Natural killer cell (primary cell): ENCODE data around the gene PRMT3. TPM values are rescaled to one million over a fixed set of nuclear protein-coding genes. Genes with fewer than 3 reads are reported as not detected.

Experiments used
- ATAC-seq, 3 donors: fragments of 150-1000 bp in 2 of 3; fragments of 200-7000 bp in 1 of 3; cut with Tn5 transposase; 1 replicate in 1 of 3; 2 replicates in 2 of 3; pipeline ENCODE4 v1.10.0; 2021; ENCODE audit warnings: mild to moderate bottlenecking in 2 of 3, moderate library complexity in 2 of 3
- DNase-seq, 2 donors: peaks; one replicate each; pipeline versions ENCODE4 v3.0.0 to v3.0.0-alpha.2; 2013 to 2021; ENCODE audit warnings: mixed read lengths in 1 of 2
- H3K27ac ChIP-seq: one replicate; pipeline ENCODE4 v1.5.1; 2013; ENCODE audit warnings: mild to moderate bottlenecking, low read length
- H3K27me3 ChIP-seq: one replicate; pipeline ENCODE4 v1.6.1; 2013; ENCODE audit warnings: low read length; ENCODE audit not compliant: control insufficient read depth, insufficient read depth
- H3K36me3 ChIP-seq: one replicate; pipeline ENCODE4 v1.6.1; 2013; ENCODE audit warnings: low read length; ENCODE audit not compliant: control insufficient read depth, insufficient read depth
- H3K4me1 ChIP-seq: one replicate; pipeline ENCODE4 v1.6.1; 2013; ENCODE audit warnings: low read length; ENCODE audit not compliant: control insufficient read depth, insufficient read depth
- H3K4me3 ChIP-seq: one replicate; pipeline ENCODE4 v1.5.1; 2013; ENCODE audit warnings: low read length
- H3K9me3 ChIP-seq: one replicate; pipeline ENCODE4 v1.6.1; 2013; ENCODE audit warnings: low read length; ENCODE audit not compliant: control insufficient read depth, insufficient read depth
- H3K27ac Mint-ChIP-seq, 2 donors: one replicate each; pipeline ENCODE4 v1.8.0; 2022; ENCODE audit warnings: mild to moderate bottlenecking in 2 of 2, mixed read lengths in 2 of 2, moderate library complexity in 1 of 2
- H3K27me3 Mint-ChIP-seq, 2 donors: one replicate each; pipeline ENCODE4 v1.8.0; 2022; ENCODE audit warnings: low read depth in 2 of 2, mixed read lengths in 2 of 2
- H3K36me3 Mint-ChIP-seq: one replicate; pipeline ENCODE4 v1.8.0; 2022; ENCODE audit warnings: mixed read lengths
- H3K4me1 Mint-ChIP-seq, 2 donors: one replicate each; pipeline ENCODE4 v1.8.0; 2022; ENCODE audit warnings: mixed read lengths in 2 of 2
- H3K4me3 Mint-ChIP-seq: one replicate; pipeline ENCODE4 v1.8.0; 2022; ENCODE audit warnings: mild to moderate bottlenecking, moderate library complexity, mixed read lengths
- H3K9me3 Mint-ChIP-seq, 2 donors: one replicate each; pipeline ENCODE4 v1.8.0; 2022; ENCODE audit warnings: mixed read lengths in 2 of 2
- WGBS: methylation state at CpG from one replicate; pipeline ENCODE4 v1.1.7; 2013; ENCODE audit warnings: missing lambda C conversion rate; ENCODE audit not compliant: insufficient coverage; 5-methylcytosine and 5-hydroxymethylcytosine counted together
- intact Hi-C: fragments of 100-400 bp; cut with micrococcal nuclease; formaldehyde crosslinking; loops from one replicate; pipeline ENCODE4 v1.14.2; 2022
- total RNA-seq, 4 donors: library from RNA; stranded (reverse); fragments of 120-200 nt in 1 of 4; gene quantifications; one replicate each; pipeline versions ENCODE4 v1.2.3 to v1.2.4, GENCODE V29; 2013 to 2022
- TF ChIP-seq, protein P1 (sequence below): fragments of 200-600 bp; IDR thresholded peaks from one replicate; pipeline ENCODE4 v1.8.0; 2022; ENCODE audit warnings: antibody characterized with exemption

The PRMT3 gene
- total RNA-seq, 3 donors from 2014 or later (not counting 1 experiment from before 2014, with no cell fraction given): 10.4 to 12.4 (median 12.1) TPM

DNA sequence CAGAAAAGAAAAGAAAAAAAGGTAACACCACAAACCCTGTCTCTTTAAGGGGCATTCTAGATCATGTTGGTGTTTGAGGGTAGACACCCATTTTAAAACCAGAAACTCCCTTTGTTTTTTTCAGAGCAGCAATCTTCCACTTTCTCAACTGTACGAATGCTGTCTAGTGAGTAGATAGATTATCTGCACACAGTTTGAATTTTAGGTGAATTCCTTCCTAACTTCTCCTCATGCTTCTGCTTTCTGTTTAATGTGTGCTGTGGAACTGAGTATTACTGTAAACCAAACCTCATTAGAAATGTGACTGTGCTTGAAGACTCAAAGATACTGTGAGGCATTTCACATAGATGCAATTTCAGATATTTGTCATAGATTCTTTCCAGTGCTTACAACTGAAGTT lies 102.4 kb downstream of the PRMT3 start:
- Histone ChIP-seq H3K4me3 (no peak overlapping the region), H3K36me3 (no peaks in the 10 kb centered on the region), H3K27ac (no peak overlapping the region), H3K27me3 (no peaks in the 10 kb centered on the region), H3K9me3 (no peaks in the 10 kb centered on the region), H3K4me1 (no peaks in the 10 kb centered on the region)
- H3K4me3 Mint-ChIP-seq: no peak overlapping the region
- intact Hi-C loops: no loop called here
- no peaks in the 10 kb centered on the region for H3K9me3 Mint-ChIP-seq
- no CpG with 5 or more reads among the region's 1 CpG for WGBS
- no peak overlapping the region for H3K27ac Mint-ChIP-seq
- H3K36me3 Mint-ChIP-seq: no peaks in the 10 kb centered on the region
- H3K27me3 Mint-ChIP-seq: no peaks in the 10 kb centered on the region
- TF ChIP-seq, protein P1, sequence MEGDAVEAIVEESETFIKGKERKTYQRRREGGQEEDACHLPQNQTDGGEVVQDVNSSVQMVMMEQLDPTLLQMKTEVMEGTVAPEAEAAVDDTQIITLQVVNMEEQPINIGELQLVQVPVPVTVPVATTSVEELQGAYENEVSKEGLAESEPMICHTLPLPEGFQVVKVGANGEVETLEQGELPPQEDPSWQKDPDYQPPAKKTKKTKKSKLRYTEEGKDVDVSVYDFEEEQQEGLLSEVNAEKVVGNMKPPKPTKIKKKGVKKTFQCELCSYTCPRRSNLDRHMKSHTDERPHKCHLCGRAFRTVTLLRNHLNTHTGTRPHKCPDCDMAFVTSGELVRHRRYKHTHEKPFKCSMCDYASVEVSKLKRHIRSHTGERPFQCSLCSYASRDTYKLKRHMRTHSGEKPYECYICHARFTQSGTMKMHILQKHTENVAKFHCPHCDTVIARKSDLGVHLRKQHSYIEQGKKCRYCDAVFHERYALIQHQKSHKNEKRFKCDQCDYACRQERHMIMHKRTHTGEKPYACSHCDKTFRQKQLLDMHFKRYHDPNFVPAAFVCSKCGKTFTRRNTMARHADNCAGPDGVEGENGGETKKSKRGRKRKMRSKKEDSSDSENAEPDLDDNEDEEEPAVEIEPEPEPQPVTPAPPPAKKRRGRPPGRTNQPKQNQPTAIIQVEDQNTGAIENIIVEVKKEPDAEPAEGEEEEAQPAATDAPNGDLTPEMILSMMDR: no peak
- H3K4me1 Mint-ChIP-seq: no peaks in the 10 kb centered on the region
- ATAC-seq (no peak), DNase-seq (no peak)

DNA sequence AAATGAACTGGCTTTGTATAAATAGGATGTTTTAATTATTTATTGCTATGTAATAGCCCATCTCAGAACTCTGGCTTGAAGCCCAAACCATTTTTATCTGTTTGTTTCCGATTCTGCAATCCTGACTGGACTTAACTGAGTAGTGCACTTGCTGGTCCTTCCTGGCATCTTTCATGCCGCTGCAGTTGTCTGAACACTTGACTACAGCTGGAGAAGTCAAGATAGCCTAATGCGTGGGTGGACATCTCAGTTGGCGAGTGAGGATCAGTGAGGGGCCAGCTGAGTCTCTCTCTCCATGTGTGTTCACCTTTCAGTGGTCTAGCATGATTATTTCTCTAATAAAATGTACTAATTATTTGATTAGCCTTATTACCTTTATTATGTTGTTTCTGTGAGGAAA lies 105.8 kb downstream of the PRMT3 start:
- no peaks in the 10 kb centered on the region for H3K9me3 ChIP-seq

DNA sequence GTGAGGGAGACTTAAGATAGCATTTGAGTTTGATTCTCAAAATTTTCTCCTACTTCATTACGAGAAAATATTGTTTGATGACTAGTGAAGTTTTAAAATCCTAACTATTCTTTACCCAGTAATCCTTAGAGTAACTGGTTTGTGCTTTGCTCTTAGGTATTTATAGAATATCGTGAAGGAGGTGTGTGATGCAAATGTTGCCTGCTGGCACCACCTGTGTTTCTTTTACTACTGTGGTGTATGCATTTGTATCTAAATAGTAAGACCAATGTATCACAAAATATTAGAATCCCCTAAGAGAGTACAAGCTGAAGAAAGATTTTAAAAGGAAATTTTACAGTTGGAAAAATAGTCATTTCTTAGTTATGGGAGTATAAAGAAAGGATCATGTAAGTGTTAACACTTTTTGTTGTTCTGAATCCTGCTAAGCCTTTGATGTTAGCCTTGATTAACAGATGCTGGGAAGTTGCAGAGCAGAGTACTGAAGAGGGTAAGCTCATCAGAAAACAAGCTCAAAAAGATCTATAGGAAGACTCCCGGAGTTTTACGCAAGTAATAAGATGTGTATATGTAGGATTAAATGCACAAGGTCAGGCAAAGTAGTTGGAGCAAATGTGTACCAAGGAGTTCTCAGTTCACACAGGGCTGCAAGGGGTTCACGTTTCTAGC lies 109.7 kb downstream of the PRMT3 start:
- intact Hi-C loops: no loop called here
- TF ChIP-seq, protein P1: no peak
- H3K36me3 ChIP-seq: peaks cover 6% of the 10 kb centered on the region
- 98% methylated on average over 3 of the region's 5 CpGs for WGBS
- H3K4me3 ChIP-seq: no peak overlapping the region
- no peaks in the 10 kb centered on the region for H3K27me3 ChIP-seq
- Mint-ChIP-seq H3K9me3 (no peaks in the 10 kb centered on the region), H3K27me3 (no peaks in the 10 kb centered on the region), H3K4me3 (no peak overlapping the region), H3K36me3 (peaks cover 12% of the 10 kb centered on the region), H3K4me1 (no peaks in the 10 kb centered on the region), H3K27ac (no peak overlapping the region)
- DNase-seq (no peak), ATAC-seq (no peak)
- H3K4me1 ChIP-seq: no peaks in the 10 kb centered on the region
- H3K27ac ChIP-seq: no peak overlapping the region
- no peaks in the 10 kb centered on the region for H3K9me3 ChIP-seq

More for the DNA sequence above, 105.8 kb downstream of the PRMT3 start:
- Histone ChIP-seq H3K27me3 (no peaks in the 10 kb centered on the region), H3K4me1 (no peaks in the 10 kb centered on the region), H3K36me3 (peaks cover 4% of the 10 kb centered on the region), H3K27ac (no peak overlapping the region), H3K4me3 (no peak overlapping the region)
- peaks cover 12% of the 10 kb centered on the region for H3K36me3 Mint-ChIP-seq
- DNase-seq (no peak), ATAC-seq (no peak)
- no peaks in the 10 kb centered on the region for H3K27me3 Mint-ChIP-seq
- no peaks in the 10 kb centered on the region for H3K9me3 Mint-ChIP-seq
- 98% methylated on average over 4 of the region's 4 CpGs for WGBS
- H3K27ac Mint-ChIP-seq: no peak overlapping the region
- TF ChIP-seq, protein P1: no peak
- H3K4me3 Mint-ChIP-seq: no peak overlapping the region
- intact Hi-C loops: no loop called here
- no peaks in the 10 kb centered on the region for H3K4me1 Mint-ChIP-seq

DNA sequence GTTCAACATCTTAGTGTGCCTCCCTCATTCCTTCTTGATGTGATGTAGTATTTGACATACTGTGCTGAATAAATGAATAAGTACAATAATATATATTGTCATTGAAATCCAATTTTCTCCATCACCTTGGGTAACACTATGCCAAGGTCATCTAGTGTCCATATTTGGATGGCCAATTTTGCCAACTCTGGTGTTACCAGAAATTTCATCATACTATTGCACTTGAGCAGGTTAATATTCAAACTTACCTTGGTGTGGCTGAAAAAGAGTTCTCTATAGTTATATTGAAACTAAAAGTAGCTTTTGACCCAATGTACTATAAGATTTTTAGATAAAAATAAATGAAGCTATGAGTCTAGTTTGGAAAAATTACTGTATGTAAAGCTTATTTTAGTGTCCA lies 113.7 kb downstream of the PRMT3 start:
- no peak overlapping the region for H3K4me3 ChIP-seq
- Mint-ChIP-seq H3K27ac (no peak overlapping the region), H3K9me3 (no peaks in the 10 kb centered on the region), H3K4me3 (no peak overlapping the region), H3K4me1 (no peaks in the 10 kb centered on the region), H3K27me3 (no peaks in the 10 kb centered on the region), H3K36me3 (peaks cover 12% of the 10 kb centered on the region)
- H3K4me1 ChIP-seq: no peaks in the 10 kb centered on the region
- H3K9me3 ChIP-seq: no peaks in the 10 kb centered on the region
- H3K36me3 ChIP-seq: peaks cover 2% of the 10 kb centered on the region
- H3K27ac ChIP-seq: no peak overlapping the region
- TF ChIP-seq, protein P1: no peak
- ATAC-seq (no peak), DNase-seq (no peak)
- H3K27me3 ChIP-seq: no peaks in the 10 kb centered on the region
- intact Hi-C loops: no loop called here
